ENCODE results near the gene ATP8A2. TPM values are rescaled to one million over a fixed set of nuclear protein-coding genes. Genes with fewer than 3 reads are reported as not detected.
A peak's percentile ranks its signal among the peaks of the same experiment; 100 is the strongest.

The ATP8A2 gene
- total RNA-seq, 1 donor from 2014 or later = 4.2 TPM

- no peaks in the 10 kb centered on the region for H3K9me3 ChIP-seq (ENCODE audit: low read depth)
- no peak overlapping the region for H2AFZ ChIP-seq (replicated peaks)
- H3K36me3 Mint-ChIP-seq = no peaks in the 10 kb centered on the region
- no peaks in the 10 kb centered on the region for H3F3A ChIP-seq (ENCODE audit: low read depth)
- H3K4me3 Mint-ChIP-seq = no peak overlapping the region
- no peaks in the 10 kb centered on the region for H4K20me1 ChIP-seq (ENCODE audit: low read depth)
- no peaks in the 10 kb centered on the region for H3K36me3 ChIP-seq
- H3K4me1 ChIP-seq = peaks cover 12% of the 10 kb centered on the region
- TF ChIP-seq EZH2 (IDR thresholded peaks at IDR 0.05) = no peak
- no peak for TF ChIP-seq EZH2phosphoT487 (IDR thresholded peaks at IDR 0.05)
- TF ChIP-seq CTCF (IDR thresholded peaks at IDR 0.05) = no peak
- no peak overlapping the region for H3K27ac Mint-ChIP-seq
- H3K79me2 ChIP-seq (ENCODE audit: low read depth) = no peaks in the 10 kb centered on the region
- no peaks in the 10 kb centered on the region for H3K27me3 ChIP-seq
- H3K9ac ChIP-seq = no peak overlapping the region
- H3K4me2 ChIP-seq = no peak overlapping the region
- H3K27ac ChIP-seq = no peak overlapping the region
- DNase-seq (ENCODE audit: low spot score) = no peak
- peaks cover 2% of the 10 kb centered on the region for H3K27me3 Mint-ChIP-seq (ENCODE audit: insufficient read depth, low read depth)
- no peaks in the 10 kb centered on the region for H3K9me3 Mint-ChIP-seq
- no peak overlapping the region for H3K4me3 ChIP-seq
- H3K4me1 Mint-ChIP-seq = no peaks in the 10 kb centered on the region
These were observed 215.7 kb downstream of the ATP8A2 start for GRCh38 chr13:25587326-25587980.

DNA sequence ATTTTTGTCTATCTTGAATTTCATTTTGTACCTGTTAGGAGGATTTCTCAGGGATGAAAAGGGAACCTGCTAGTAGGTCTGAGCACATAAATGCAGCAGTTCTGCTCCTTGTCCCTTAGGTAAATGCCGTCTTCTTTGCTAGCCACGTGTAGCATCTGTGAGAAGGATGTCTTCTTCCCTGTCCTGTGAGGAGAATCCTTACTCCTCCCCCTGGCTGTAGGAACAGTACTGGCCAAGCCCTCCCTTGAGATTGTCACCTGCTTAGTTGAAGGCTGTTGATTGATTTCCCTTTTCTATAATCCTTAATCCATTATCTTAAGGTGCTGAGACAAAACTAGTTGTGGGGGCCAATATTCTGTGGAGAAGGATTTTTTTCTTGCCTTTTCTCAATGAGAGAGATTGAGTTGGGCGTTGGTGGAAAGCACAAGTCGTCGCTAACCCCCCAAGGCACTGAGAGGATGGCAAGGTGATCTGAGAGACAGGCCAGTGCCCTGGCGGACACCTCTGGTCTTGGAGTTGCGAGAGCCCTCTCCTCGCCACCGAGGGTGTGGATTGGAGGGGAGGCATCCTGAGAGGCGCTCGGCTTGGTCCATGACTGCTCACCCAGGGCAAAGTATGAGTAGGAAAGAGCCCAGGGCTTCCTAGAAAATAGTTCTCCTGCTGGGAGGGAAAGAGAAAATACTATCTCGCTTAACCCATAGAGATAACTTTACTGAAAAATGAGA, 216.7 kb downstream of the ATP8A2 start:
- no peaks in the 10 kb centered on the region for H4K20me1 ChIP-seq (ENCODE audit: low read depth)
- H3K4me3 ChIP-seq = no peak overlapping the region
- no peaks in the 10 kb centered on the region for H3K27me3 ChIP-seq
- H3K9me3 ChIP-seq (ENCODE audit: low read depth) = no peaks in the 10 kb centered on the region
- peak overlapping the region; percentile 71 for H2AFZ ChIP-seq (replicated peaks)
- no peaks in the 10 kb centered on the region for H3K9me3 Mint-ChIP-seq
- no peak overlapping the region for H3K4me2 ChIP-seq
- H3K9ac ChIP-seq = no peak overlapping the region
- H3K36me3 ChIP-seq = no peaks in the 10 kb centered on the region
- H3K4me1 Mint-ChIP-seq = no peaks in the 10 kb centered on the region
- no peaks in the 10 kb centered on the region for H3K79me2 ChIP-seq (ENCODE audit: low read depth)
- H3K27ac ChIP-seq = no peak overlapping the region
- no peaks in the 10 kb centered on the region for H3F3A ChIP-seq (ENCODE audit: low read depth)
- peaks cover 12% of the 10 kb centered on the region for H3K4me1 ChIP-seq
- no peak for TF ChIP-seq EZH2phosphoT487 (IDR thresholded peaks at IDR 0.05)
- TF ChIP-seq CTCF (IDR thresholded peaks at IDR 0.05) = no peak
- TF ChIP-seq EZH2 (IDR thresholded peaks at IDR 0.05) = no peak
- no peak for DNase-seq (ENCODE audit: low spot score)
- peaks cover 2% of the 10 kb centered on the region for H3K27me3 Mint-ChIP-seq (ENCODE audit: insufficient read depth, low read depth)
- no peaks in the 10 kb centered on the region for H3K36me3 Mint-ChIP-seq
- no peak overlapping the region for H3K4me3 Mint-ChIP-seq
- H3K27ac Mint-ChIP-seq = no peak overlapping the region

DNA sequence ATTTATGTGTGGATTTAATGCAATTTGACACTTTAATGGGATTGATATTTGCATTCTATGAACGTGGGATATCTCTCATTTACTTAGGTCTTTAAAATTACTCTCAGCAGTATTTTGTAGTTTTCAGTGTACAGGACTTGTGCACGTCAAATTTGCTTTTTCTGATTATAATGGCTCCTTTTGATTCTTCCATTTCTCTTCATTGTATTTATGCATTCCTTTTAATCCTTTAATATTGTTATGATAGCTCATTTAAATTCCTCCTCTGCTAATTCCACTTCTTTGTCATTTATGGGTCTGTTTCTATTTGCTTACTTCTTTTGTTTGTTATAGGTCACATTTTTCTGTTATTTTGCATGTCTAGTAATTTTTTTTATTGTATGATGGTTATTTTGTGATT, 226.6 kb downstream of the ATP8A2 start:
- no peaks in the 10 kb centered on the region for H3F3A ChIP-seq (ENCODE audit: low read depth)
- no peaks in the 10 kb centered on the region for H3K9me3 ChIP-seq (ENCODE audit: low read depth)
- H3K9ac ChIP-seq = no peak overlapping the region
- H4K20me1 ChIP-seq (ENCODE audit: low read depth) = no peaks in the 10 kb centered on the region
- no peaks in the 10 kb centered on the region for H3K36me3 ChIP-seq
- no peaks in the 10 kb centered on the region for H3K27me3 ChIP-seq
- H3K79me2 ChIP-seq (ENCODE audit: low read depth) = no peaks in the 10 kb centered on the region
- Mint-ChIP-seq H3K36me3 (no peaks in the 10 kb centered on the region), H3K27me3 (ENCODE audit: insufficient read depth, low read depth) (peaks cover 6% of the 10 kb centered on the region), H3K4me1 (peaks cover 6% of the 10 kb centered on the region), H3K27ac (no peak overlapping the region), H3K9me3 (no peaks in the 10 kb centered on the region), H3K4me3 (no peak overlapping the region)
- H2AFZ ChIP-seq (replicated peaks) = no peak overlapping the region
- H3K27ac ChIP-seq = no peak overlapping the region
- no peak overlapping the region for H3K4me2 ChIP-seq
- no peak overlapping the region for H3K4me3 ChIP-seq
- H3K4me1 ChIP-seq = no peaks in the 10 kb centered on the region
- no peak for TF ChIP-seq EZH2 (IDR thresholded peaks at IDR 0.05)
- TF ChIP-seq CTCF (IDR thresholded peaks at IDR 0.05) = no peak
- TF ChIP-seq EZH2phosphoT487 (IDR thresholded peaks at IDR 0.05) = no peak
- DNase-seq (ENCODE audit: low spot score) = no peak

All from neural progenitor cell (in vitro differentiated cells).